Stimulated activated CD4-positive, alpha-beta T cell treated with anti-CD3 and anti-CD28 coated beads, TNF-alpha, amount 100 ng/mL, for 1 hour (primary cell): ENCODE measurements around the gene SLC25A45.
"Not testable (repeated sequence)": the region's sequence is repeated elsewhere in the genome, so short reads cannot be mapped to it uniquely, and the experiment has no call there.

Source experiments
- DNase-seq, 3 donors: peaks; one replicate each; pipeline ENCODE4 v3.0.0-alpha.2; 2020; ENCODE audit warnings: low read depth in 3 of 3, low spot score in 1 of 3

SLC25A45 gene

DNA sequence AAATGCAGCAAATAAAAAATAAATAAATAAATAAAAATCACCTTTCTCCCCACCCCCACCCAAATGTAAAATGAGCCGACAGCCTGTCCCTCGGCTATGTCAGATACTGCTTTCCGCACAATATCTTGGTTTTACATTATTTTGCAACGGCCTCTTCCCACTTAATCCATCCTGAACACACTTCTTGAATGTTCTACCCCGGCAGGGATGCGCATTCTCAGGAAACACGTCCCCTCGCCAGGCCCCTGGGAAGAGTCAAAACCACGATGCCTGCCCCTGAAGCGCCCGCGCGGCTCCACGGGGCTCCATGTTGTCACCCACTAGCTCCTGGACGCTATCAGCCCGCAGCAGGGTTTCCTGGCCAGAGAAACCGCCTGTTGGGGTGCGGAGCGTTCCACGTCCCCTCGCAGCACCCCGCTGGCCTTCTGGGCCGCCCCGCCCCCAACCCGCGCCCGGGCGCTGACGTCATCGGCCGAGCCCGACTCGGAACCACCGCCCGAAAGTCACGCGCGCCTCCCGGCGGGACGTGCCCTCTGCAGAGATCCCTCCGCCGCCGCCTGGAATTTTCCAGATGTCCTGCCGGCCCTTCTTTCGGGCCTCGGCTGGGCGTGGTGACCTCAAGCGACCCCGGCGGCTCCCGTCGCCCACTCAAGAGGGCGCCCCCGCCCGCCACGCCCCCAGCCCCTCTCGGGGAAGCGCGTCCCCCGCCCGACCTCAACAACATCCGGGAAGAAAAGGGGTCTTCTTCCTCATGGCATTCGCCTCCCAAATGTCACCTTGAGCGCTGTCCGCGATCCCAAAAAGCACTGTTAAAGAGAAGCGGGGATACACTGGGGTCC is 39.6 kb upstream of the SLC25A45 start:
- peak; percentile 86 to 87 (median 87) for DNase-seq

DNA sequence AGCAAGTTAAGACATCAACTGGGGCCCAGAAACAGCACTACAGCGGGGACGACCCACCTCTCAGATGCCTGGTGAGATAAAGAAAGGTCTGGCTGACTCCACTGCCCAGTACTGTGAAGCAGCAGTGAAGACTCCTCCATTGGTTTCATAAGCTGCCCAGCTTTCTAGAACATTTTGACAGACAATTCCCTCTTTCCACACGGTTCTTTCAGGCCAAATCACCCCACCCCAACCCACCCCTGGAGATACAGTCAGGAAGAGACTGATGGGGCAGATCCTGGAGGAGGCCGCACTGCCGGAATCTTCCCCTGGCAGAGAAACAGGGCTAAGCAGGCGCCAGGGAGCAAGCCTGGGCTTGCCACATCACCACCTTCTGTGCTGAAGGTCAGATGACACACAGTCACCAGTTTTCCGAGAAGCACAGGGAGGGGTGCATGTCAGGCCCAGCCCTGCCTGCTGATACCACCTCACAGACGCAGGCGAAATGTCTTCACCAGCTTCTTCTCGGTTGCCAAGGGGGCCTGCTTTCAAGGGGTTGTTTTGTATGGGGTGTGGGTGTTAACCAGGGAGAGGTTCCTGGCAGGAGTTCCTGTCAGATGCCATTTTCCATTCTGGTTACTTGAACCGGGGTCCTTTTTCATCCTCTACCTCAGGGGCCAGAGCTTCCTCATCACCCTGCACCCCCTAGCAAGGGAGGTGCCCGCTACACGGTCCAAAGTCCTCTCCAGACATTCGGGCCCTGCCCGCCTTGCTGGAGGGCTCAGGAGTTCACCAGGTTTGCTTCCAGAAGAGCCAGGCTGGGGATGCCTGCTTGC is 38.7 kb upstream of the SLC25A45 start:
- peak; percentile 58 to 74 (median 68) for DNase-seq

DNA sequence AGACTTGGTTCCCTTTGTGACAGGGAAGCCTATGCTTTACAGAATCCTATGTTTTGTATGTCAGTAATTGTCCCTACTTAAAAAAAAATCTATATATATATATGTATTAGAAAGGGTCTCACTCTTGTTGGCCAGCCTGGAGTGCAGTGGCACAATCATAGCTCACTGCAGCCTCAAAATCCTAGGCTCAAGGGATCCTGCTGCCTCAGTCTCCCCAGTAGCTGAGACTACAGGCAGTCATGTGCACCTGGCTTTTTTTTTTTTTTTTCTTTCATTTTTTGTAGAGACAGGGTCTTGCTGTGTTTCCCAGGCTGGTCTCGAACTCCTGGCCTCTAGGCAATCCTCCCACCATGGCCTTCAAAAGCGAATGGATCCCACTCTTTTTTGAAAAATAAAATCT is 38.1 kb upstream of the SLC25A45 start:
- DNase-seq: no peak

DNA sequence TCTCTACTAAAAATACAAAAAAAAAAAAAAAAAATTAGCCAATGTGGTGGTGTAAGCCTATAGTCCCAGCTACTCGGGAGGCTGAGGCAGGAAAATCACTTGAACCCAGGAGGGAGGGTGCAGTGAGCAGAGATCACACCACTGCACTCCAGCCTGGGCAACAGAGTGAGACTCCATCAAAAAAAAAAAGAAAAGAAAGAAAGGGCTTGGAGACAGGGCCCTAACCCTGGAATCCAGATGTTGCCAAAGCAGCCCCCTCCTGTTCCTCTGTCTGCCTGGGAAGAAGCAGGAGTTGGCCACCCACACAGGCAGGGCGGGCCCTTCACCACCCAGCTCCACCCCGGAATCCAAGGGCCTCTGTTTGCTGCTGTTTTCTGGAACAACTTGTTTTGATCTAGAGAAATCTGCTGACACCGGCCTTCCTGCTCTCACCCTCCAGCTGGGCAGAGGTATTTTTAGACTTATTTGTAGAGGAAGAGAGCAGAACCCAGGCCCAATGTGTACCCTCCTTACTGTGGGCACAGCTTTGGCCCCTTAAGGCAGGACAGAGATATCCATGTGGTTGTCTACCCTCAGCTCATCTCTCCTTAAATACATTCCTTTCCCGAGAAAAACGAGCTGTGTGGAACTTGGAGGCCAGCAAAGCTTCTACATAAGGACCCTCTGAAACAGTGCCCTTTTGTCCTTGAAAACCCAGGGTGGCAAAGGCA is 37.5 kb upstream of the SLC25A45 start:
- no peak for DNase-seq

DNA sequence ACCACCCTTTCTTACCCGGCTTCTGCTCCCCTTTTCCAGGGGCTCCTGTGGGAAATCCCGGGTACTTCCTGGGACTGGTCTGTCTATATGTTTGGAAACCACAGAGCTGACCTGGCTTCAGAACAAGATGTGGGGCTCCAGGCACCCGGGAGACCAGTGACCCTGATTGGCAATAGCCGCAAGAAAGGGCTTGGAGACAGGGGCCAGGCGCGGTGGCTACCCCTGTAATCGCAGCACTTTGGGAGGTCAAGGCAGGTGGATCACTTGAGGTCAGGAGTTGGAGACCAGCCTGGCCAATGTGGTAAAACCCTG is 37.0 kb upstream of the SLC25A45 start:
- no peak for DNase-seq

DNA sequence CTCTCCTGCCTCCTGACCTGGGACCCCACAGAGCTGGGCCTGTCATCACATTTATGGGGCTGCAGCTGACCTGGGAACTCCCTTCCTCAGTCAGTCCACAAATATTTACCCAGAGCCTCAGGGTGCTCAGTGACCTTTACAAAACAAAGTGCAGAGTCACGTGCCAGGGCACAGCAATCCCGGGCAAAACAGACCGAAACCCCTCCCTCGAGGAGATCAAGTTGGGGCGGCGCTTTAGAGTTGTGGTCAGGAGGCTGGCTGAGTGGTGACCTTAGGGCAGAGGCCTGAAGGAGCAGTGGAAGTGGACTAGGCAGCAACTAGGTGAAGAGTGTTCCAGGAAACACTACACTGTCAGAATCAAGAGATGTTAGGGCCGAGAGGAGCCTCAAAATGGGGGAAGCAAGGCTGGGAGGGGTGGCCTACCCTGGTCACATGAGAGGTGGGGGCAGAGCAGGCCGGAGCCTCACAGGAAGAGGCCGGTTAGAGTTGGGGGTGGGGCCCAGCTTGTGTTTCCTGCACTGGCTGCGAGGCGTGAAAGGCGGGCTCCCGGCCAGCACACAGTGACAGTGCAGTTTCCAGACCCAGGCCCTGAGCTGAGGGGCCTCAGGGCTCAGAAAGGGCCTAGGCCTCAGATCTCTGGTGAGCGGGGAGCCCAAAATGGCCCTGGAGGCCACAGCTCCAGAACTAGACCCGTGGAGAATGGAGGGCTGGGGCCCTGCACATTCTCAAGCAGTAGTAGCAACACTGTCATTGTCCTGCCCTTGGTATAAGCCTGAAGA is 36.4 kb upstream of the SLC25A45 start:
- DNase-seq: peak in 1 of 3 donors; percentile 69

DNA sequence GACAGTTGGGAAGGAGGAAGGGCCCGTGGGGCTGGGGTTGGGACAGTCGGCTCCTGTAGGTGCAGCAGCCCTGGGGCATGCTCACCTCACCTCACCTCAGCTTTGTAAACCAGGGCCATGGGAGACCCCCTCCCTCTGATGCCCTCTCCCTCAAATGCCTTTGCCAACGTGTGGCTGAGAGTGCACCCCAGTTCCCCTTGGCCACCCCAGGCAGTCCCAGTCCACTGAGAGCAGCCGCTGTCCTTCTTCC is 35.9 kb upstream of the SLC25A45 start:
- DNase-seq: no peak

DNA sequence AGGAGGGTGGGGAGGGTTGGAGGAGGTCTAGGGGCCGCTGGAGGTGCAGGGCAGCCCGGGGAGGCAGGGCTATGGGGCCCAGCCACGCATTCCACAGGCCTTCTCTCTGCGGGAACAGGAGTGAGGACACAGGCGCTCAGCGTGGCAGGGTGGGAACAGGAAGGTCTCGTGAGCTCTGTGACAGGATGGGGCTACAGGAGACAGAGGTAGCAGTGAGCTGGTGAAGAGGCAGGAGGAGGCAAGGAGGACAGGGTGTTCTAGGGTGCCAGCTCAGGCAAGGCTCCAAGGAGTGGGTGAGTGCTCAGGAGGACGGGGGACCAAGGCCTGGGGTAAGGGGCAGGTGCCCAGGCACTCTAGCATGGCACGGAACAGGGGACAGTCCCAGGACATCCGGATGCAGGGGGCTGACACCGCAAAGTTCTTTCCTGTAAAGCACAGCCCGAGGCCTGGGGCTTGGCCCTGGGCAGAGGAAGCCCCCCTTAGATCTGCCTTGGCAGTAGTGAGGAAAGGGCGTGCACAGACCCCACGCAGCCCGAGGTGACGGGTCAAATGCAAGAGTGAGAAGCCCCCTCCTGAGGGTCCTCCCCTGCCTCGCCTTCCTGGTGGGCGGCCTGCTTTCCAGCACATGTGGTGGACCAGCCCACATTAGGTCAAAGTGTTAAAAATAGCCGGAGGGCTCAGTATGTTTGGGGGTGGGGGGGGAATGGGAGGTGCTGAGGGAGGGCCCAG is 35.4 kb upstream of the SLC25A45 start:
- DNase-seq: no peak

DNA sequence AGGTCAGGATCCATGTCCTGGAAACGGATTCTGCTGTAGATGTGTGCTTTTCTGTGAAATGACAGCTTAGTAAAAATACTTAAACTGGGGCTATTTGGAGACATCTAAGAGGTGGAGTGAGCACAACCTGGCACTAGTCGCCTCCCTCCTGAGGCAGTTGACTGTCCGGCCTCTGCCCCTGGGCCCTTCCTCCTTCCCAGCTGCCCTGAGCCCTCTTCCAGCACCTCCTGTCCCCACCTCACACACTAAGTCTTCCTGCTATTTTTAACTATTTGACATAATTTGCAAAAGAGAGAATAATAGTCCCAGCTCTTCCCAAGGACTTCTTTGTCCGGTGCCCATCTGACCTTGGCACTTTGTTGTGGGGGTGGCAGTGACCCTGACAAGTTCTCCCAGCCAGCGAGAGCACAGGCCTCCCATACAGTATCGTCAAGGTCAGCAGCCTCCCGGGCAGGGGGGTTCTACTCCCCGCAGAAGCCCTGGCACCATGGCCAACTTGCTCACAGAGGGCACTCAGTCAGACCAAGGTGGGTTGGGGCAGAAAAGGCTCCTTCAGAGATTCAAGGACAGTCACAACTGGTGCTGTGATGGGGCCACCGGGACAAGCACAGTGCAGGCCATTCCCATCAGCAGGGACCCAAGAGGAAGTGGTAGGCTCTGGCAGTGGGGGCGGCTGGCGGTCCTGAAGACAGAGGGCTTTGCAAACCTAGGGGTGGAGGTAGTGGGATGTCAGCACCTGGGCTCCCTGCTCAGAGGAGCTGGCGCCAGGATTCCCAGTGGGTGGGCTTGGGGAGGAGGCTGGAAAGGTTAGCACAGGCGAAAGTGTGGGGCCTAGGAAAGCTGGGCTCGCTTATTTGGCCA is 34.6 kb upstream of the SLC25A45 start:
- no peak for DNase-seq

DNA sequence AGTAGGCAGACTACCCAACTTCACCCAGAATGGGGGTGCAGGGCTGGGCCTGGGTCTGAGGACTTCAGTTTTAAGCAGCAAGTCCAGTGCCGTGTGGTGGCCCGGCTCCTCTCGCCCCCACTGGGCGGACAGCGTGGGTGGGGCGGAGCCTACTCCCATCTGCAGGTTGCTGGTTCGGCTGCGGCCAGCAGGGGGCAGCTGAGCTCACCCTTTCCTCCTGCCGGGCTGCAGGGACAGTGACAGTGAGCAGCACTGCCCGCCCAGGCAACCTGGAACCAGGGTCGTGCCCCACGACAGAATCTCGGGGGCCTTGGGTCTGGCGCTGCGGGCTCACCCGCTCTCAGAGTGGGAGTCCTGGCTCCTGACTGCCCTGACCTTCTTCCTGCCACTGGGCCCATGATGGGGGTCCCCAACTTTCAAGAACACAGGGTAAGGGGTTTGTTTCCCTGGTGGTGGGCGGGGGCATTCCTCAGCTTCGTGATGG is 33.9 kb upstream of the SLC25A45 start:
- DNase-seq: peak; percentile 78 to 91 (median 86)

DNA sequence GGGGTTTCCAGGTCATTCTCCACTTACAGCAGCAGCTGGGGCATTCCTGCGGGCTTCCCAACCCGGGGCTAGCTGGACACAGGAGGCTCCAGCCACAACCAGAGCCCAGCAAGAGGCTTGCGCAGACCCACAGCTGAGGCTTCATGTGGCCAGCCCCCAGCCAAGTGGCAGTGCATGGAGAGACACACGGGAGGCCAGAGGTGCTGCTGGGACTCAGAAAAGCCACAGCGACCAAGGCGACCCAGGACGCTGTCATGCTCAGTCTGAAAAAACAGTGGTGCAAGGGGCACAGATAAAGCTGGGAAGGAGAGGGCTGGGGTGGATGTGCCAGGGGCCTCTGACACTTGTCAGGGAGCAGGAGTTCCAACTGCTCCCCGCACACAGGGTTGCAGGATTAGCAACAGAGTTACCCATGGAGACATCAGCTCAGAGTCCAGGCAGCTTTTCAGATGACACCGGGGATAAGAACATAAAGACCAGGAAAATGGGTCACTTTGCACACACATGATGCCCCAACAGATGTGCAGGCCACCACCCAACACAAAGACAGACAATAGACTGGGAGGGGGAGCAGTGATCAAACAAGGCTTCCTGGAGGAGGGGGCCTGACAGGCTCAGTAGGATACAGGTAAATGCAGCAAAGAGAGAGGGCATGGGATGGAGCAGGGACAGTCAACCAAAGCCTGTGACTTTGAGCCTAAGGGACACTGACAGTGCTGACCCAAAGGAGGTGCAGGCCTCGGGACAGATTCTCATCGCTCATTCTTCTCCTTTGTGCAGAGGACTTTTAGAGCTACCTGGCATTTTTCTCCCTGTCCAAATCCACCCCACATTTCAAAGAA is 33.3 kb upstream of the SLC25A45 start:
- DNase-seq: no peak

DNA sequence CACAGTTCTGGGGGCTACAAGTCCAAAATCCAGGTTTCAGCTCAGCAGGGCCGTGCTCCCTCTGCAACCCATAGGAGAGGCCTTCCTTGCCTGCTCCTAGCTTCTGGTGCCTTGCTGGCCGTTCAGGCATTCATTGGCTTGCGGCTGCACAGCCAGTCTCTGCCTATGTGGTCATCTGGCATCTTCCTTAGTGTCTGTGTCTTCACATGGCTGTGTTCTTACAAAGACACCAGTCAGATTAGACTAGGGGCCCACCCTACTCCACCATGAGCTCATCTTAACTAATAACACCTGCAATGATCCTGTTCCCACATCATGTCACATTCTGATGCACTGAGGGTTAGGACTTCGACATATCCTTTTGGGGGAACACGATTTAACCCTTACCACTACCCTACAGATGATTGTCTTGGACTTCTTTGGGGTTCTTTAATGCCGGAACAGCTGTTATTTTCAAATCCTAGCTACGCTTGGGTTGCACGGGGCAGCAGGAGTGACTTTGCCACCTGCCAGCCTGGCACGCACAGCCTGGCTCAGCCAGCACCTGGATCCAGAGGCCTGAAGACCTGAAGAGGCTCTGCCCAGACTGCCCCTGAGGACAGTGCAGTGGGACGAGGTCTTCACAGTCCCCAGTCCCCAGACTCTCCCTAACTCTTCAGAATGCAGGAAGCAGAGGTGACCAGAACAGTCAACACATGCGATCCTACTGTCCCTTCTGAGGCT is 32.5 kb upstream of the SLC25A45 start:
- DNase-seq: no peak

DNA sequence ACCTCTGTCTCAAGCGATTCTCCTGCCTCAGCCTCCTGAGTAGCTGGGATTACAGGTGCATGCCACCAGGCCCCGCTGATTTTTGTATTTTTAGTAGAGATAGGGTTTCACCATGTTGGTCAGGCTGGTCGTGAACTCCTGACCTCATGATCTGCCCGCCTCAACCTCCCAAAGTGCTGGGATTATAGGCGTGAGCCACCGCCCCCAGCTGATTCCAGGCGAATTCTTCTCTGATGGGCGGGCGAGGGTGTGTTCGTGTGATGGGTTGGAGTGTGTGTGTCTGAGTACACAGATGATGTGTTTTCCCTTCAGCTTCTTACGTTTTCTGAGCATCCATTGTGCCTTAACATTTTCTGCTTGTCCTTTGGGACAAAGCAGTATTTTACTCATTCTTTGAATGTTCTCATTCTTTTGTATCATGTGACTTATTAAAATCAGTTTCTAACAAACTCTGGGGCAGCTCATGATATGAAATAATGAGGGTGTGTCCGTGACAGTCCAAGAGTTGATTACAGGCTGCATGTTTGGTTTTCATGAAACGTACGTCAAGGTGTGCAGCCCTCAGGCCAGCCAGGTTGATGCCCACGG is 30.7 kb upstream of the SLC25A45 start:
- not testable (repeated sequence) for DNase-seq

DNA sequence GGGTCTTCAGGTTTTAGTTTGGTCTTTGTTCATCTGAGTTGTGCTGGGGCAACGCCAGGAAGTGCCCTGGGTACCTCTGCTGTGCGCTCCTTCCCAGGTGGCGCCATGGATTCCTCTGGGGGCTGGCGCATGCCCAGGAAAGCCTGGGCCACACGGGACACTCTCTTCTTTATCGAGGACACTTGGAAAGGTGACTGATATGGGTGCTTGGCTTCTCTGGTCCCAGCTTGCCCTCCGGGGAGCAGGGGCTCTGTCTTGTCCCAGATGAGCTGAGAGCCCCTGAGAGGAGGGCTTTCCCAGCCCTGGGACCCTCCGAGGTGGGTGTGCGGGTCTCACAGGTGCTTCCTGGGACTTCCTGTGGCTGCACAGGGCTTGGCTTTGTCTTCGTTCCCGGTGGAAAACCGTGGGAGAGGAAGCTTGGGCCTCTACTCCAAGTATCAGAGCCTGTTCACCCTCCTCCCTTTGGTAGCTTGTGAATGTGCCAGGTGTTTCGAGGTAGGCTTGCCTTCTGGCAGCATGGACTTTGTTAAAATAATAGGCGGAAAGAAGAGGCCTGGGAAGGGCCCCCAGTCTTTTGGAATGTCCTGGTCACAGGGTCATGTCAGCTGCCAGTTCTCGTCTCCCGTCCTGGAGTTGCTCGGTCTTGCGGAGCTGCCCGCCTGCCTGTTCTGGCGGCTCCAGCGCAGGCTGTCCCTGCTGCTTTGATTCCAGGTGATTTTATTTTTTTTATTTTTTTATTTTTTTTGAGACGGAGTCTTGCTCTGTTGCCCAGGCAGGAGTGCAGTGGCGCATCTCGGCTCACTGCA is 30.0 kb upstream of the SLC25A45 start:
- no peak for DNase-seq

DNA sequence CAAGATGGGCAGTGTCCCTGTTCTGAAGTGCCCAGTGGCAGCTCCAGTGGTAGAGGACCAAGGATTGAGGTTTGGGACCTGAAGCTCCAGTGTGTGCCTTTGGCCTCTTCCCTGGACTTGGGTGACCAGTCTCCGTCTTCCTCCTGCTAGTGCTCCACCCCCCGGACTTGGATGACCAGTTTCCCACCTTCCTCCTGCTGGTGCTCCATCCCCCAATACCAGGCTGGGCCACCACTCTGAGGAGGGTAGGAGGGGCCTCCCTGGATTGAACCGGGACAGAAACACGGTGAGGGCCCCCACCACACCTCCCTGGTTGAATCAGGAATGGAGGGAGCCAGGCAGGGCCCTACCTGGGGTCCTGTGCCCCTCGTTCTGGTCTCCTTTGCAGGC is 29.2 kb upstream of the SLC25A45 start:
- no peak for DNase-seq

DNA sequence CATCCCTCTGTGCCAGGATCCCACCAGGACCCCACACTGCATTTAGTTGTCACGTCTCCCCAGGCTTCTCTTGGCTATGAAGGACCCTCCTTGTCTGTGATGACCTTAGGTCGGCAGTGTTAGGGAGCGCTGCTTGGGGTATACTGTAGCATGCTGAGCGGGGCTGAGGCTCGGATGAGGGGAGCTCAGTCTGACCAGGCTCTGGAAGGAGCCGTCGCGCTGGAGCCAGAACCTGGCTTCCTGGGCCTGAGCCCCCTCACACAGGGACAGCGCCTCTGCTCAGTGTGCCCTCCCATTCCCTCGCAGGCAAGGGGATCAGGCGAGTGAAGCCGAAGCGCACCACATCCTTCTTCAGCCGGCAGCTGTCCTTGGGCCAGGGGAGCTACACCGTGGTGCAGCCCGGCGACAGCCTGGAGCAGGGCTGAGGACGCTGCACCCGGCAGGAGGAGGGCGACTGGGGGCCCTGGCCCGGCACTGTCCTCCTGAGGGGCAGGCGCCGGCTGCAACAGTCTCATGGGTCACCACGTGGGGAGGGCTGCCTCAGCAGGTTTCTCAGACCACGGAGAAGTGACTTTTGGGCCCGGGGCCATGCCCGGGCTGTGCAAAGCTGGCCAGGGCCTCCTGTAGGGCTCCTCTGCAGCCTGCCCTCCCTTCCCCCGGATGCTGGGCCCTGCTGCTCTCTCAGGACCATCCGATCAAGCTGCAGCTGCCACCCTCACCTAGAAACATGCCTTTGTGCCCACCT is 28.7 kb upstream of the SLC25A45 start:
- DNase-seq: no peak
